Endodermal cell (in vitro differentiated cells): Measurements from ENCODE around the gene COL28A1. TPM values are rescaled to one million over a fixed set of nuclear protein-coding genes. Genes with fewer than 3 reads are reported as not detected.

Source experiments
- DNase-seq: peaks from one replicate; pipeline ENCODE4 v3.0.0-alpha.2; 2017
- H3K27ac ChIP-seq: 2 replicates; pipeline ENCODE4 v1.5.1; 2013; ENCODE audit warnings: mild to moderate bottlenecking, low read depth, low read length, moderate library complexity
- H3K27me3 ChIP-seq: 2 replicates; pipeline ENCODE4 v1.6.1; 2013; ENCODE audit warnings: mild to moderate bottlenecking, low read length, moderate library complexity; ENCODE audit not compliant: insufficient read depth, control insufficient read depth, poor library complexity, severe bottlenecking
- H3K36me3 ChIP-seq: 2 replicates; pipeline ENCODE4 v1.7.0; 2013; ENCODE audit warnings: mild to moderate bottlenecking, low read length, moderate library complexity; ENCODE audit not compliant: control insufficient read depth, insufficient read depth
- H3K4me1 ChIP-seq: one replicate; pipeline ENCODE4 v1.7.0; 2013; ENCODE audit warnings: low read length; ENCODE audit not compliant: control insufficient read depth, insufficient read depth
- H3K4me3 ChIP-seq: 2 replicates; pipeline ENCODE4 v1.5.1; 2013; ENCODE audit warnings: mild to moderate bottlenecking, low read length, moderate library complexity
- H3K9ac ChIP-seq: 2 replicates; pipeline ENCODE4 v1.6.1; 2013; ENCODE audit warnings: mild to moderate bottlenecking, low read length, moderate library complexity; ENCODE audit not compliant: poor library complexity, severe bottlenecking; ENCODE audit errors: extremely low read depth
- H3K9me3 ChIP-seq: 2 replicates; pipeline ENCODE4 v1.6.1; 2013; ENCODE audit warnings: mild to moderate bottlenecking, low read length, moderate library complexity; ENCODE audit not compliant: control insufficient read depth
- H3K27ac Mint-ChIP-seq: 2 replicates; pipeline ENCODE4 v1.8.0; 2020; ENCODE audit warnings: mixed read lengths
- H3K27me3 Mint-ChIP-seq: 2 replicates; pipeline ENCODE4 v1.8.0; 2021; ENCODE audit warnings: mild to moderate bottlenecking, mixed read lengths; ENCODE audit not compliant: insufficient read depth
- H3K36me3 Mint-ChIP-seq: 2 replicates; pipeline ENCODE4 v1.8.0; 2020; ENCODE audit warnings: low read depth, mixed read lengths
- H3K4me1 Mint-ChIP-seq: 2 replicates; pipeline ENCODE4 v1.8.0; 2020; ENCODE audit warnings: mixed read lengths
- H3K4me3 Mint-ChIP-seq: 2 replicates; pipeline ENCODE4 v1.8.0; 2020; ENCODE audit warnings: mild to moderate bottlenecking, moderate library complexity, mixed read lengths
- H3K9me3 Mint-ChIP-seq: 2 replicates; pipeline ENCODE4 v1.8.0; 2020; ENCODE audit warnings: mild to moderate bottlenecking, mixed read lengths
- CTCF ChIP-seq: fragments of 200-600 bp; sonication (generic); conservative IDR thresholded peaks from 2 replicates; pipeline ENCODE4 v1.5.0; 2021; ENCODE audit warnings: antibody characterized with exemption, mild to moderate bottlenecking
- WGBS, 2 experiments: methylation state at CpG; one replicate each; pipeline versions ENCODE4 v1.1.5 to v1.1.7; 2013; ENCODE audit warnings: missing lambda C conversion rate in 2 of 2, mixed read lengths in 1 of 2; ENCODE audit not compliant: insufficient coverage in 1 of 2, insufficient read length in 1 of 2; 5-methylcytosine and 5-hydroxymethylcytosine counted together
- total RNA-seq, 2 donors: library from RNA; stranded (reverse); fragmentation: NEBNext Ultra II Directional in 1 of 2; extraction: Animal tissue kit (Norgen Biotek cat#: 25700) in 1 of 2; gene quantifications; 2 replicates in 1 of 2; 3 replicates in 1 of 2; pipeline ENCODE4 v1.2.1, GENCODE V29; 2021

Gene COL28A1
- total RNA-seq, 2 donors from 2014 or later: 0.44 to 1.2 TPM

GRCh38 chr7:7311001-7311400, 224.7 kb downstream of the COL28A1 start:
- no peak overlapping the region for H3K4me3 ChIP-seq
- 100% methylated on average over 2 of the region's 2 CpGs; no CpG with 5 or more reads in 1 of the 2 experiments for WGBS, 2 experiments
- DNase-seq: no peak
- TF ChIP-seq CTCF: no peak
- Mint-ChIP-seq H3K4me3 (no peak overlapping the region), H3K27me3 (no peaks in the 10 kb centered on the region), H3K4me1 (no peaks in the 10 kb centered on the region), H3K9me3 (peaks cover 3% of the 10 kb centered on the region), H3K36me3 (no peaks in the 10 kb centered on the region), H3K27ac (no peak overlapping the region)
- H3K36me3 ChIP-seq: no peaks in the 10 kb centered on the region
- H3K9ac ChIP-seq: no peak overlapping the region
- H3K4me1 ChIP-seq: no peaks in the 10 kb centered on the region
- no peak overlapping the region for H3K27ac ChIP-seq
- H3K9me3 ChIP-seq: no peaks in the 10 kb centered on the region
- no peaks in the 10 kb centered on the region for H3K27me3 ChIP-seq

GRCh38 chr7:7309203-7309602, 226.5 kb downstream of the COL28A1 start:
- Histone ChIP-seq H3K27ac (no peak overlapping the region), H3K4me1 (no peaks in the 10 kb centered on the region), H3K9me3 (no peaks in the 10 kb centered on the region), H3K9ac (no peak overlapping the region), H3K36me3 (no peaks in the 10 kb centered on the region), H3K4me3 (no peak overlapping the region), H3K27me3 (no peaks in the 10 kb centered on the region)
- Mint-ChIP-seq H3K27me3 (peaks cover 6% of the 10 kb centered on the region), H3K27ac (no peak overlapping the region), H3K4me3 (no peak overlapping the region), H3K9me3 (peaks cover 3% of the 10 kb centered on the region), H3K4me1 (peaks cover 3% of the 10 kb centered on the region), H3K36me3 (no peaks in the 10 kb centered on the region)
- WGBS, 2 experiments: 80 to 94% methylated on average over 1 of the region's 1 CpG
- no peak for TF ChIP-seq CTCF
- no peak for DNase-seq

Other genes starting within 250 kb of the COL28A1 start
- 10 to 100 TPM; 53.3 to 55.8 TPM for gene MIOS, start 31.0 kb upstream of the COL28A1 start, total RNA-seq
- gene UMAD1, start 104.9 kb upstream of the COL28A1 start, total RNA-seq: 10 to 100 TPM in 1 of 2 donors, 1 to 10 TPM in 1; 9.7 to 10.3 TPM
- gene RPA3, start 182.7 kb upstream of the COL28A1 start, total RNA-seq: 10 to 100 TPM; 65.5 to 97.8 TPM